PC-3 (cell line): Measurements from ENCODE around the gene GUCA2B. TPM values are rescaled to one million over a fixed set of nuclear protein-coding genes. Genes with fewer than 3 reads are reported as not detected.

Experiments
- ATAC-seq: fragments of 200-7000 bp; cut with Tn5 transposase; 2 replicates; pipeline ENCODE4 v1.9.1; 2020; ENCODE audit warnings: mild to moderate bottlenecking, moderate library complexity
- BruUV-seq: library from RNA; stranded (reverse); fragments of 400-500 nt; replicated peaks from 2 replicates; lab custom pipeline; 2021; lab: Mats Ljungman, UMichigan
- CTCF ChIA-PET: fragments of 300-600 bp; sonication (Branson Sonifier 250); formaldehyde crosslinking; loops from one replicate; lab custom pipeline; 2022; ENCODE audit warnings: antibody characterized with exemption; lab: Charles Lee
- POLR2A ChIA-PET: fragments of 300-600 bp; sonication (Branson Sonifier 250); formaldehyde crosslinking; loops from one replicate; lab custom pipeline; 2022; ENCODE audit warnings: antibody characterized with exemption; ENCODE audit not compliant: unreplicated experiment; lab: Charles Lee
- DNase-seq: peaks from one replicate; pipeline ENCODE4 v3.0.0-alpha.2; 2015
- H2AFZ ChIP-seq: fragments of 300-600 bp; sonication (generic); 2 replicates; pipeline ENCODE4 v1.6.0; 2016; ENCODE audit warnings: antibody characterized with exemption, low read length
- H3F3A ChIP-seq: fragments of 300-600 bp; sonication (generic); one replicate; pipeline ENCODE4 v1.6.0; 2017; ENCODE audit warnings: antibody characterized with exemption, low read length, control low read depth, mild to moderate bottlenecking; ENCODE audit not compliant: unreplicated experiment
- H3K27ac ChIP-seq: fragments of 300-600 bp; sonication (generic); 2 replicates; pipeline ENCODE4 v1.5.1; 2016; ENCODE audit warnings: mild to moderate bottlenecking, low read length
- H3K27me3 ChIP-seq: fragments of 300-600 bp; sonication (generic); 2 replicates; pipeline ENCODE4 v1.6.1; 2016; ENCODE audit warnings: low read length, mixed read lengths
- H3K36me3 ChIP-seq: fragments of 300-600 bp; sonication (generic); 2 replicates; pipeline ENCODE4 v1.6.1; 2016; ENCODE audit warnings: low read depth, mixed run types, low read length, mixed read lengths
- H3K4me1 ChIP-seq: fragments of 300-600 bp; sonication (generic); 2 replicates; pipeline ENCODE4 v1.5.1; 2016; ENCODE audit warnings: low read length; ENCODE audit not compliant: insufficient read depth
- H3K4me2 ChIP-seq: fragments of 300-600 bp; sonication (generic); 2 replicates; pipeline ENCODE4 v1.6.0; 2016; ENCODE audit warnings: low read length
- H3K4me3 ChIP-seq: fragments of 300-600 bp; sonication (generic); 2 replicates; pipeline ENCODE4 v1.5.1; 2016; ENCODE audit warnings: mild to moderate bottlenecking, low read length, mixed read lengths
- H3K79me2 ChIP-seq: fragments of 300-600 bp; sonication (generic); 2 replicates; pipeline ENCODE4 v1.6.1; 2017; ENCODE audit warnings: low read length, mixed read lengths
- H3K9ac ChIP-seq: fragments of 300-600 bp; sonication (generic); 2 replicates; pipeline ENCODE4 v1.6.0; 2016; ENCODE audit warnings: mild to moderate bottlenecking, low read length
- H3K9me2 ChIP-seq: fragments of 300-600 bp; sonication (generic); replicated peaks from 2 replicates; pipeline ENCODE4 v1.6.1; 2016; ENCODE audit warnings: mixed run types, low read length, mixed read lengths
- H3K9me3 ChIP-seq: fragments of 300-600 bp; sonication (generic); 2 replicates; pipeline ENCODE4 v1.6.1; 2016; ENCODE audit warnings: low read length, mixed read lengths
- H4K20me1 ChIP-seq: fragments of 300-600 bp; sonication (generic); 2 replicates; pipeline ENCODE4 v1.6.1; 2016; ENCODE audit warnings: low read length, mixed read lengths
- EZH2 ChIP-seq: fragments of 300-600 bp; sonication (generic); IDR thresholded peaks from one replicate; pipeline ENCODE4 v1.6.1; 2017; ENCODE audit warnings: antibody characterized with exemption, mild to moderate bottlenecking, low read length; ENCODE audit not compliant: unreplicated experiment
- EZH2phosphoT487 ChIP-seq: fragments of 300-600 bp; sonication (generic); IDR thresholded peaks from 2 replicates; pipeline ENCODE4 v1.6.1; 2018; ENCODE audit warnings: mild to moderate bottlenecking, antibody characterized with exemption, low read length, borderline replicate concordance
- intact Hi-C: fragments of 100-400 bp; cut with micrococcal nuclease; formaldehyde crosslinking; loops from 2 replicates; pipeline ENCODE4 v1.9.0; 2023
- total RNA-seq: library from RNA; depleted of rRNA; stranded (reverse); fragments of >200 nt; gene quantifications from 2 replicates; pipeline ENCODE4 v1.2.3, GENCODE V29; 2014
- TF ChIP-seq, protein P1 (sequence below): fragments of 300-600 bp; sonication (generic); conservative IDR thresholded peaks from 2 replicates; pipeline ENCODE4 v1.5.1; 2017; ENCODE audit warnings: antibody characterized with exemption, low read depth, mild to moderate bottlenecking, low read length

Gene GUCA2B
- total RNA-seq, 1 experiment from 2014 or later, result not detected

DNA sequence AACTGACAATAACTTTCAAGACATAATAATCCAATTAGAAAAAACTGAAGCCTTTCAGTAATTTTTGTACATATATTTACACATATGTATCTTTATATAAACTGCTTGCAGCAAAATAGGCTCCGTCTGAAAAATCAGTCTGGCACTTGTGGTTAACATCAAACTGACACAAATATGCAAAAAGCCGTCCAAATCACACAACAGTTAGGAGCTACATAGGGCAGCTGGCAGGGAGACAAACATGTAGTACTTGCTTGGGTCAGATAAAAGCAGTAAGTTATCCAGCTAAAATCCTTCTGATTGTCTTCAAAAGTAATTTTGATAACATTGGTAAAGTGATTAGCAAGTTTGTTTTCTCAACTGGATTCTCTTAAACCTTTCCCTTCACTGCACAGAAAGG, 26.1 kb downstream of the GUCA2B start:
- ATAC-seq, result no peak
- Histone ChIP-seq H3K9ac (no peak overlapping the region), H3K36me3 (peaks cover 9% of the 10 kb centered on the region), H3K9me2 (no peaks in the 10 kb centered on the region), H4K20me1 (no peaks in the 10 kb centered on the region), H3K79me2 (no peaks in the 10 kb centered on the region), H3K4me1 (peaks cover 35% of the 10 kb centered on the region), H3K27ac (no peak overlapping the region), H3K27me3 (no peaks in the 10 kb centered on the region), H3K4me3 (no peak overlapping the region), H3K4me2 (no peak overlapping the region), H3F3A (no peaks in the 10 kb centered on the region), H2AFZ (no peak overlapping the region), H3K9me3 (no peaks in the 10 kb centered on the region)
- no TSS peak for BruUV-seq
- no peak for TF ChIP-seq EZH2phosphoT487
- TF ChIP-seq EZH2, result no peak
- TF ChIP-seq, protein P1, sequence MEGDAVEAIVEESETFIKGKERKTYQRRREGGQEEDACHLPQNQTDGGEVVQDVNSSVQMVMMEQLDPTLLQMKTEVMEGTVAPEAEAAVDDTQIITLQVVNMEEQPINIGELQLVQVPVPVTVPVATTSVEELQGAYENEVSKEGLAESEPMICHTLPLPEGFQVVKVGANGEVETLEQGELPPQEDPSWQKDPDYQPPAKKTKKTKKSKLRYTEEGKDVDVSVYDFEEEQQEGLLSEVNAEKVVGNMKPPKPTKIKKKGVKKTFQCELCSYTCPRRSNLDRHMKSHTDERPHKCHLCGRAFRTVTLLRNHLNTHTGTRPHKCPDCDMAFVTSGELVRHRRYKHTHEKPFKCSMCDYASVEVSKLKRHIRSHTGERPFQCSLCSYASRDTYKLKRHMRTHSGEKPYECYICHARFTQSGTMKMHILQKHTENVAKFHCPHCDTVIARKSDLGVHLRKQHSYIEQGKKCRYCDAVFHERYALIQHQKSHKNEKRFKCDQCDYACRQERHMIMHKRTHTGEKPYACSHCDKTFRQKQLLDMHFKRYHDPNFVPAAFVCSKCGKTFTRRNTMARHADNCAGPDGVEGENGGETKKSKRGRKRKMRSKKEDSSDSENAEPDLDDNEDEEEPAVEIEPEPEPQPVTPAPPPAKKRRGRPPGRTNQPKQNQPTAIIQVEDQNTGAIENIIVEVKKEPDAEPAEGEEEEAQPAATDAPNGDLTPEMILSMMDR, result no peak
- intact Hi-C loops, result loop anchor here (5.0 to 10.0 kb wide), 2 partner anchors 213 to 604 kb away; no protein-coding TSS in a partner anchor
- no peak for DNase-seq
- ChIA-PET CTCF (no interaction called here), POLR2A (no interaction called here)

DNA sequence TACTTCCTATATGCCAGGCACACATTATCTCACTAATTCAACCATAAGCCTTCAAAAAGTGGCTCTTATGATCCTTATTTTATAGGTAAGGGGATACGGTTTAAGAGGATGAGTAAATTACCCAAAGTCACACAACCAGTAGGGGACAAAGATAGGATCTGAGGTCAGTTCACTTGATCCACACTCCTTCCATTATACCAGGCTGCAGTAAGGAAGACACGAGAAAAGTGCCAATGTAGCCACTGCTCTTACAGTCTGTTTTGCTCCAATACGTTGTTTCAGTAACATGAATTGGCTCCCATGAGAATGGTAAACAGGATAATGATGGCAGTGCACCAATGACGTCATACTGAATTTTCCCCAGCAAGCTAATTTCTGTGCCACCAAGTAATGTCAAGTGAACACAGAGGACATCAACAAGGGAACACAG, 26.7 kb downstream of the GUCA2B start:
- H3K4me3 ChIP-seq, result no peak overlapping the region
- H2AFZ ChIP-seq, result no peak overlapping the region
- intact Hi-C loops, result loop anchor here (5.0 to 10.0 kb wide), 2 partner anchors 212 to 605 kb away; no protein-coding TSS in a partner anchor
- BruUV-seq, result no TSS peak
- H3K9ac ChIP-seq, result no peak overlapping the region
- no peaks in the 10 kb centered on the region for H4K20me1 ChIP-seq
- H3F3A ChIP-seq, result no peaks in the 10 kb centered on the region
- no peaks in the 10 kb centered on the region for H3K27me3 ChIP-seq
- H3K9me3 ChIP-seq, result no peaks in the 10 kb centered on the region
- H3K9me2 ChIP-seq, result no peaks in the 10 kb centered on the region
- H3K4me2 ChIP-seq, result no peak overlapping the region
- ChIA-PET CTCF (no interaction called here), POLR2A (interaction anchor here (0.7 kb wide), 1 partner anchor 201 kb away, joined by 5 read pairs; the partner anchor contains the start of gene RIMKLA)
- DNase-seq (no peak), ATAC-seq (no peak)
- H3K4me1 ChIP-seq, result peaks cover 28% of the 10 kb centered on the region
- H3K27ac ChIP-seq, result no peak overlapping the region
- no peaks in the 10 kb centered on the region for H3K79me2 ChIP-seq
- TF ChIP-seq, protein P1, result no peak
- TF ChIP-seq EZH2, result no peak
- no peak for TF ChIP-seq EZH2phosphoT487
- peaks cover 12% of the 10 kb centered on the region for H3K36me3 ChIP-seq

DNA sequence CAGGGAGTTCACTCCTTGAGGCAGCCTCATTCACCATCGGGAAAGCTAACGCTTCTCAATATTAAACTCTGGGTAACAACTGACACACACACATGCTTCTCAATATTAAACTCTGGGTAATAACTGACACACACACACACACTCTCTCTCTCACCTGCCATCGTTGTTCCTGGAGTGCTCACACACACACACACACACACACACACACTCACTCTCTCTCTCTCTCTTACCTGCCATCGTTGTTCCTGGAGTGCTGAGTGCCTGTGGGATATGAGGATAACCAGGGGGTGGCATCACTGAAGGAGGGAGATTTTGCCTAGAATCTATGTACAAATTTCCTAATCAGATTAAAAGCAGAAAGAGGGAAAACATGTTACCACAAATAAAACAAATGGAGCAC, 28.5 kb downstream of the GUCA2B start:
- Histone ChIP-seq H3K36me3 (peaks cover 13% of the 10 kb centered on the region), H3F3A (no peaks in the 10 kb centered on the region), H3K27me3 (no peaks in the 10 kb centered on the region), H3K9me3 (no peaks in the 10 kb centered on the region), H3K4me2 (no peak overlapping the region), H3K9me2 (no peaks in the 10 kb centered on the region), H3K79me2 (no peaks in the 10 kb centered on the region), H3K27ac (no peak overlapping the region), H4K20me1 (no peaks in the 10 kb centered on the region), H3K4me3 (no peak overlapping the region), H2AFZ (no peak overlapping the region), H3K4me1 (peaks cover 14% of the 10 kb centered on the region), H3K9ac (no peak overlapping the region)
- ATAC-seq (no peak), DNase-seq (no peak)
- TF ChIP-seq EZH2 (no peak), EZH2phosphoT487 (no peak)
- TF ChIP-seq, protein P1, result no peak
- ChIA-PET POLR2A (no interaction called here), CTCF (interaction anchor here (0.5 kb wide), 1 partner anchor 40 kb away, joined by 3 read pairs; no protein-coding TSS in a partner anchor)
- intact Hi-C loops, result no loop called here
- no TSS peak for BruUV-seq
